HG03039 (cell line): ENCODE measurements around the gene IGSF22.
A peak's percentile ranks its signal among the peaks of the same experiment; 100 is the strongest.

ENCODE experiments used
- ATAC-seq: cut with Tn5 transposase; IDR thresholded peaks from one replicate; pipeline ENCODE4 v1.9.1; 2021; ENCODE audit warnings: mild to moderate bottlenecking, moderate library complexity; ENCODE audit not compliant: unreplicated experiment

IGSF22 gene

GRCh38 chr11:18715476-18715875, 10.5 kb downstream of the IGSF22 start:
- ATAC-seq = no peak

GRCh38 chr11:18714443-18714780, 11.6 kb downstream of the IGSF22 start:
- no peak for ATAC-seq

- no peak for ATAC-seq
These were observed 12.1 kb downstream of the IGSF22 start for GRCh38 chr11:18713646-18714442.

GRCh38 chr11:18710545-18710944, 15.4 kb downstream of the IGSF22 start:
- no peak for ATAC-seq

- ATAC-seq = no peak
These were observed 16.6 kb downstream of the IGSF22 start for GRCh38 chr11:18709414-18709813.

DNA sequence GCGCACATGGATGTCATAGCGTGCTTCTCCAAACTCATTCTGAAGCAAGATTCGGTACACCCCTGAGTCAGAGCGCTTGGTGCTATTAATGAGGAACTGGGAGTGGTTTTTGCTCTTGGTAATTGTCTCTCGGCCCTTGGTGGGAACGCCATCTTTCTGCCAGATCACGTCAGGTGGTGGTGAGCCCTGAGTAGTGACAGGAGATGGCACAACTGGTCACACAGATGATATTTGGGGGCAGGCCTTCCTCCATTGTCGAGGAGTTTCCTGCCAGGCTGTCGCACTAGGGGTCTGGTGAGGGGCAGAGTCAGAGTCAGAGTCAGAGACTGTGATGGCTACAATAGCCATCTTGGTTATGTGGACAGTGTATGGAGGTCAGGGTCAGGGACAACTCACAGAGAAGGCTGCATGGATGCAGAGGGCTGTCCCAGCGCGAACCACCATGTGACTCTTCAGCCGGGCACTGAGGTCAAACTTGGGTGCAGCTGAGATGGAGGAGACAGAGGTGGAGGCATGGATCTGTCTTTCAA, 18.1 kb downstream of the IGSF22 start:
- no peak for ATAC-seq

DNA sequence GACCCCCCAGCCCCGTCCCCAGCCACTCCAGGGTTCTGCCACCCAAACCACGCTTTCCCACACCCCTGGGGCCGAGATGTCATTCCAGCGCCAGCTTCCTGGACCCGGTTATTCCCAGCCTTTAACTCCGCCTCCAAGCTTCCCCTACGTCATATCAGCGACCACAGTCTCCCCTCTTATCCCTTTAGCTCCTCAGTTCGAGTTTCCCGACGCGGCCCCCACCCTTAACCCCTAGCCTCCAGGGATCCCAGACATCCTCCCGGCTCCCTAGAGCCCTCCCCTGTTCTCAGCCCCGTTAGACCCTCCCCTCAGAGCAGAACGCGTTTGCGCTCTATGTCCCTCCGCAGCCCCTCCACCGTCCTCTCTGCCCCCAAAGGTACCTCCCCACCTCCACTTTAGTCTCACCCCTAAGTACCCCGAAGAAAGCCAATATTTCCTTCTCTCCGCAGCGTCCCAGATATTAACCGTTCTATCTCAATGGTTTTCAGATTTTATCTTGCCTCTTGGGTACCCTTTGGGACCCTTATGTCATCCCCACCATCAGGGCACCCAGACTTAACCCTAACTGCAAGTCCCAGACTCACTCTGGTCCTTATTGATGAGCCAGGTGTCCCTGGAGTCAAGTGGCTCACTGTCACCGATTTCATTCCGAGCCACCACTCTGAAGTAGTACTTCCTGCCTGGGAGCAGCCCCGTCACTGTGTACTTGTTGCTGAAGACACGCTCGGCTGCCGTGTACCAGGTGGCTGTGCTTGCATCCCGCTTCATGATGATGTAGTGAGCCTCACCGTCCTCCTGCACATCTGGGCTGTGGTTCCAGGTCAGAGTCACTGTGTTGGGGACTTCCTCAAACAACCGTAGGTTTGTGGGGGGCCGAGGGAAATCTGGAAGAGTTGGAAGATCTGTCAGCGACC, 19.4 kb downstream of the IGSF22 start:
- ATAC-seq = no peak

- ATAC-seq = no peak
These were observed 20.2 kb downstream of the IGSF22 start for GRCh38 chr11:18705651-18706281.

GRCh38 chr11:18704698-18705097, 21.3 kb downstream of the IGSF22 start:
- ATAC-seq = no peak

GRCh38 chr11:18704045-18704645, 21.8 kb downstream of the IGSF22 start:
- ATAC-seq = no peak

GRCh38 chr11:18703001-18703763, 22.8 kb downstream of the IGSF22 start:
- ATAC-seq = no peak

GRCh38 chr11:18701614-18702216, 24.3 kb downstream of the IGSF22 start:
- no peak for ATAC-seq

- ATAC-seq = no peak
These were observed 25.1 kb downstream of the IGSF22 start for GRCh38 chr11:18700872-18701271.

DNA sequence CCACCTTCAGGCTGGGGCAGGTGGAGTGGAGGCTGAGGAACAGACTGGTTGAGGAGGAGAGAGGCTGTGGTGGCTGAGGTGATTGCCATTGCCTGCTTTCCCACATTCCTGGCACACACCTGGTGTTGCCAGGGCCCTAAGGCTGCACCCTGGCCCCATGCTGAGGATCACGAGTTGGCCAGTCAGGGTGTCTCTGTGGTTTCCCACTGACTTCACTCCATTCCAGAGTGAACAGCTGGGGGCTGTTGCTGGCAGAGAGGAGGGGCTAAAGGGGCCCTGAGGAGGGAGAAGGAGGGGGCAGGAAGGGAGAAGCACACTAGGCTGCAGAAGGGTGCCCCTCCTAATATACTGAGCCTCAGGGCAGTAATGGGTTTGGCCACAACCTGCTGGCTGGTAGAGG, 25.6 kb downstream of the IGSF22 start:
- ATAC-seq = no peak

DNA sequence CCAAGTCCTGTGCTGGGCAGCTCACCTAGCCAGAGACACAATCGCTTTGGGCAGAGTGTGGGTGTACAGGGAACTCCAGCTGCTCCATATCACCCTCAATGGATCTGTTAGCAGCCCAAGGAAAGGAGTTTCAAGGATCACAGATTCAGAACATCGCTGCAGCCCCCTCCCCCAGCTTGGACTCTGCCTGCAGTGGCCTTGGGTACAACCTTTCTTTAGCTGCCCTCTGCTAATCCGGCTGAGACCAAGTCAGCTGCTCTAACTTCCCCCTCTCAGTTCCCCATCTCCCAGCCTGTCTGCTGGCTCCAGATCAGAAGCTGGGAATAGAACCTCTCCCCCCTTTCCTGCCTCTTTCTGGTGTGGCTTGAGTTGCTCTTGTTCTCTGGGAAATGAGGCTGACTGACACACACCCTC, 26.1 kb downstream of the IGSF22 start:
- ATAC-seq = no peak

DNA sequence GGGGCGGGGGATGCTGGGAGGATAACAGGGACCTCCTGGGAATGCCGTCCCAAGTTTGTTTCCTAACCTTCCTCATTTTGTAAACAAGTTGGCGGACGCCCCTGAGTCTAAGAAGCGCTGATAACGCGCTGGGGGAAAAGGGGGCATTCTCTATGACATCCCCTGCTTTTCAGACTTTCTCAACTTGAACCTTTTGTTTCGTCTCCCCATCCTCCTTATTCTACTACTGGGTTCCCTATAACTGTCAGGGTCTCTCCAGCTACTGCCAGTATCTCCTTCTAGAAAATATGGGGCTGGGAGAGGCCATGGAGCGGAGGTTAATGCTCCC, 26.8 kb downstream of the IGSF22 start:
- ATAC-seq = no peak

GRCh38 chr11:18698341-18699268, 27.4 kb downstream of the IGSF22 start, which contains the start of gene TMEM86A:
TSS of gene TMEM86A (plus strand) at chr11:18698779. CDS start at chr11:18698887, 108 bp downstream.
- ATAC-seq = peak; percentile 95

- no peak for ATAC-seq
These were observed 28.4 kb downstream of the IGSF22 start for GRCh38 chr11:18697576-18697975.
